Measurements from ENCODE around the gene TPBG.
"Not testable (repeated sequence)": the region's sequence is repeated elsewhere in the genome, so short reads cannot be mapped to it uniquely, and the experiment has no call there.

Gene TPBG

GRCh38 chr6:82372656-82373055 is 9.0 kb downstream of the TPBG start:
- DNase-seq (ENCODE audit: extremely low read depth in 1 of 2, low read depth in 1 of 2): no peak

- no peak for DNase-seq (ENCODE audit: extremely low read depth in 1 of 2, low read depth in 1 of 2)
Measured at GRCh38 chr6:82374516-82374915, 10.9 kb downstream of the TPBG start.

- no peak for DNase-seq (ENCODE audit: extremely low read depth in 1 of 2, low read depth in 1 of 2)
Measured at GRCh38 chr6:82376636-82377035, 13.0 kb downstream of the TPBG start.

- DNase-seq (ENCODE audit: extremely low read depth in 1 of 2, low read depth in 1 of 2): no peak
Measured at GRCh38 chr6:82380566-82381185, 17.1 kb downstream of the TPBG start.

- DNase-seq (ENCODE audit: extremely low read depth in 1 of 2, low read depth in 1 of 2): no peak
Measured at GRCh38 chr6:82381278-82381677, 17.7 kb downstream of the TPBG start.

GRCh38 chr6:82385102-82385501 is 21.5 kb downstream of the TPBG start:
- no peak for DNase-seq (ENCODE audit: extremely low read depth in 1 of 2, low read depth in 1 of 2)

GRCh38 chr6:82385546-82385945 is 21.9 kb downstream of the TPBG start:
- no peak for DNase-seq (ENCODE audit: extremely low read depth in 1 of 2, low read depth in 1 of 2)

- DNase-seq (ENCODE audit: extremely low read depth in 1 of 2, low read depth in 1 of 2): no peak
Measured at GRCh38 chr6:82385961-82386360, 22.3 kb downstream of the TPBG start.

GRCh38 chr6:82394770-82395169 is 31.2 kb downstream of the TPBG start:
- not testable (repeated sequence) for DNase-seq (ENCODE audit: extremely low read depth in 1 of 2, low read depth in 1 of 2)

GRCh38 chr6:82396964-82397751 is 33.5 kb downstream of the TPBG start:
- no peak for DNase-seq (ENCODE audit: extremely low read depth in 1 of 2, low read depth in 1 of 2)

GRCh38 chr6:82397962-82398692 is 34.5 kb downstream of the TPBG start:
- DNase-seq (ENCODE audit: extremely low read depth in 1 of 2, low read depth in 1 of 2): no peak

GRCh38 chr6:82408952-82409431 is 45.4 kb downstream of the TPBG start:
- no peak for DNase-seq (ENCODE audit: extremely low read depth in 1 of 2, low read depth in 1 of 2)

GRCh38 chr6:82410151-82410648 is 46.6 kb downstream of the TPBG start:
- no peak for DNase-seq (ENCODE audit: extremely low read depth in 1 of 2, low read depth in 1 of 2)

- no peak for DNase-seq (ENCODE audit: extremely low read depth in 1 of 2, low read depth in 1 of 2)
Measured at GRCh38 chr6:82413868-82414267, 50.3 kb downstream of the TPBG start.

- DNase-seq (ENCODE audit: extremely low read depth in 1 of 2, low read depth in 1 of 2): no peak
Measured at GRCh38 chr6:82415820-82416219, 52.2 kb downstream of the TPBG start.

- no peak for DNase-seq (ENCODE audit: extremely low read depth in 1 of 2, low read depth in 1 of 2)
Measured at GRCh38 chr6:82416346-82416745, 52.7 kb downstream of the TPBG start.
